ENCODE data around the gene TTLL5. TPM values are rescaled to one million over a fixed set of nuclear protein-coding genes. Genes with fewer than 3 reads are reported as not detected.

The TTLL5 gene
- total RNA-seq, 4 donors from 2014 or later, result 36.3 to 61.8 (median 36.7) TPM

- peaks cover 0 to 4% (median 0%) of the 10 kb centered on the region in 4 donors for H3K4me1 ChIP-seq
- peaks cover 0 to 9% (median 4%) of the 10 kb centered on the region in 4 donors for H3K9me3 ChIP-seq
- TF ChIP-seq EP300 (IDR thresholded peaks at IDR 0.05) (no peak), POLR2A (IDR thresholded peaks at IDR 0.05) (no peak), CTCF (IDR thresholded peaks at IDR 0.05) (no peak)
- DNase-seq (ENCODE audit: low spot score in 2 of 2), result no peak
- no peak overlapping the region for H3K27ac ChIP-seq
- 91 to 97% methylated on average over 5 of the region's 5 CpGs for WGBS, 2 donors
- peaks cover 0 to 38% (median 0%) of the 10 kb centered on the region in 3 donors for H3K36me3 ChIP-seq
- no peak overlapping the region for H3K4me3 ChIP-seq
- no peaks in the 10 kb centered on the region for H3K27me3 ChIP-seq
Measured at GRCh38 chr14:75751296-75751695, 90.2 kb downstream of the TTLL5 start.

- H3K9me3 ChIP-seq, result peaks cover 0 to 8% (median under 1%) of the 10 kb centered on the region in 4 donors
- 81 to 82% methylated on average over 3 of the region's 3 CpGs for WGBS, 2 donors
- no peak overlapping the region for H3K4me3 ChIP-seq
- H3K4me1 ChIP-seq, result peaks cover 0 to 4% (median 0%) of the 10 kb centered on the region in 4 donors
- H3K36me3 ChIP-seq, result peaks cover 0 to 30% (median 0%) of the 10 kb centered on the region in 3 donors
- TF ChIP-seq POLR2A (IDR thresholded peaks at IDR 0.05), result no peak
- no peak for TF ChIP-seq CTCF (IDR thresholded peaks at IDR 0.05)
- no peak for TF ChIP-seq EP300 (IDR thresholded peaks at IDR 0.05)
- DNase-seq (ENCODE audit: low spot score in 2 of 2), result no peak
- H3K27me3 ChIP-seq, result no peaks in the 10 kb centered on the region
- no peak overlapping the region for H3K27ac ChIP-seq
Measured at GRCh38 chr14:75752086-75752485, 91.0 kb downstream of the TTLL5 start.

- Histone ChIP-seq H3K9me3 (no peaks in the 10 kb centered on the region), H3K27ac (no peak overlapping the region), H3K4me3 (no peak overlapping the region), H3K27me3 (no peaks in the 10 kb centered on the region), H3K4me1 (peaks cover 0 to 4% (median 0%) of the 10 kb centered on the region in 4 donors), H3K36me3 (peaks cover 0 to 20% (median 0%) of the 10 kb centered on the region in 3 donors)
- 63 to 70% methylated on average over 4 of the region's 4 CpGs for WGBS, 2 donors
- no peak for TF ChIP-seq CTCF (IDR thresholded peaks at IDR 0.05)
- TF ChIP-seq EP300 (IDR thresholded peaks at IDR 0.05), result no peak
- no peak for TF ChIP-seq POLR2A (IDR thresholded peaks at IDR 0.05)
- no peak for DNase-seq (ENCODE audit: low spot score in 2 of 2)
Measured at GRCh38 chr14:75752907-75753594, 92.0 kb downstream of the TTLL5 start.

- no peak for TF ChIP-seq EP300 (IDR thresholded peaks at IDR 0.05)
- no peak for TF ChIP-seq POLR2A (IDR thresholded peaks at IDR 0.05)
- TF ChIP-seq CTCF (IDR thresholded peaks at IDR 0.05), result no peak
- no peak overlapping the region for H3K4me3 ChIP-seq
- H3K36me3 ChIP-seq, result peaks cover 0 to 15% (median 0%) of the 10 kb centered on the region in 3 donors
- H3K27ac ChIP-seq, result no peak overlapping the region
- H3K9me3 ChIP-seq, result no peaks in the 10 kb centered on the region
- 61 to 68% methylated on average over 4 of the region's 4 CpGs for WGBS, 2 donors
- no peaks in the 10 kb centered on the region for H3K27me3 ChIP-seq
- DNase-seq (ENCODE audit: low spot score in 2 of 2), result no peak
- peaks cover 0 to 4% (median 0%) of the 10 kb centered on the region in 4 donors for H3K4me1 ChIP-seq
Measured at GRCh38 chr14:75753696-75754095, 92.7 kb downstream of the TTLL5 start.

GRCh38 chr14:75757644-75758402, 96.8 kb downstream of the TTLL5 start:
- TF ChIP-seq POLR2A (IDR thresholded peaks at IDR 0.05) (no peak), CTCF (IDR thresholded peaks at IDR 0.05) (no peak), EP300 (IDR thresholded peaks at IDR 0.05) (no peak)
- DNase-seq (ENCODE audit: low spot score in 2 of 2), result no peak
- peaks cover 0 to 4% (median 0%) of the 10 kb centered on the region in 3 donors for H3K36me3 ChIP-seq
- peaks cover 0 to 4% (median 0%) of the 10 kb centered on the region in 4 donors for H3K4me1 ChIP-seq
- H3K27me3 ChIP-seq, result no peaks in the 10 kb centered on the region
- H3K27ac ChIP-seq, result no peak overlapping the region
- H3K9me3 ChIP-seq, result no peaks in the 10 kb centered on the region
- no peak overlapping the region for H3K4me3 ChIP-seq
- WGBS, 2 donors, result 94 to 96% methylated on average over 4 of the region's 4 CpGs

All from tibial nerve (tissue), 4 donors.